Measurements from ENCODE around the gene GALNT1.

GALNT1 gene

DNA sequence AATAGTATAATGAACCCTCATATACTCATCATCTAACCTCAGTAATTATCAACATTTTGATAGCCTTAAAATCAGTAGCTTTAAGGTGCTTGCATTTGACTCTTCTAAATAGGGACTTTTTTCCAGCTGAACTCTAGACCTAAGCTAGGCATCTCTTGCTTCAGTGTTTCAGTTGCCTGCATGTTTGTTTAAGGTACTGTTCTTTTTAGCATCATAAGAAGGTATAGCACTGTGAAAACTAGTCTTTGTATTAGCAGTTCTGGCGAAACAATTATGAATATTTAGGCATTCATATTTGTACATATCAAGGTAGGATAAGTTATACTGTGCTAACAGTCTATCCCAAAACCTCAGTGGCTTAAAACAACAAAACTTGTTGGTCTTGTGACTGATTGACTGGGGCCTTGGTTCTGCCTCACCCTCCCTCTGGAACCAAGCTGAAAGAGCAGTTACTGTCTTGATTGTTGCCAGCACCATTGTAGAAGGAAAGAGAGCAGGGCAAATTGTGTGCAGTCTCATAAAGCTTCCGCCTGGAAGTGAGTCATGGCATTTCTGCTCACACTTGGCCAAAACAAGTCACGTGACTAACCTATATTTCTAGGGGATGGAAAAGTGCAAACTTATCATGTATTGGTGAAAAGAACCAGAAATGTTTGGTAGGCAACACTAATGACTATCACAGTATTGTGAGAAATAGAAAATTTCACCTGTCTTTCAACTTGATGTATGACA, 24.3 kb downstream of the GALNT1 start:
- TF ChIP-seq, protein P1, sequence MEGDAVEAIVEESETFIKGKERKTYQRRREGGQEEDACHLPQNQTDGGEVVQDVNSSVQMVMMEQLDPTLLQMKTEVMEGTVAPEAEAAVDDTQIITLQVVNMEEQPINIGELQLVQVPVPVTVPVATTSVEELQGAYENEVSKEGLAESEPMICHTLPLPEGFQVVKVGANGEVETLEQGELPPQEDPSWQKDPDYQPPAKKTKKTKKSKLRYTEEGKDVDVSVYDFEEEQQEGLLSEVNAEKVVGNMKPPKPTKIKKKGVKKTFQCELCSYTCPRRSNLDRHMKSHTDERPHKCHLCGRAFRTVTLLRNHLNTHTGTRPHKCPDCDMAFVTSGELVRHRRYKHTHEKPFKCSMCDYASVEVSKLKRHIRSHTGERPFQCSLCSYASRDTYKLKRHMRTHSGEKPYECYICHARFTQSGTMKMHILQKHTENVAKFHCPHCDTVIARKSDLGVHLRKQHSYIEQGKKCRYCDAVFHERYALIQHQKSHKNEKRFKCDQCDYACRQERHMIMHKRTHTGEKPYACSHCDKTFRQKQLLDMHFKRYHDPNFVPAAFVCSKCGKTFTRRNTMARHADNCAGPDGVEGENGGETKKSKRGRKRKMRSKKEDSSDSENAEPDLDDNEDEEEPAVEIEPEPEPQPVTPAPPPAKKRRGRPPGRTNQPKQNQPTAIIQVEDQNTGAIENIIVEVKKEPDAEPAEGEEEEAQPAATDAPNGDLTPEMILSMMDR (IDR thresholded peaks at IDR 0.05; ENCODE audit: low read length, missing control alignments): no peak
- no peak overlapping the region for H3K4me3 ChIP-seq (replicated peaks; ENCODE audit: low read depth, low read length)
- DNase-seq (ENCODE audit: low read depth): peak; percentile 60

DNA sequence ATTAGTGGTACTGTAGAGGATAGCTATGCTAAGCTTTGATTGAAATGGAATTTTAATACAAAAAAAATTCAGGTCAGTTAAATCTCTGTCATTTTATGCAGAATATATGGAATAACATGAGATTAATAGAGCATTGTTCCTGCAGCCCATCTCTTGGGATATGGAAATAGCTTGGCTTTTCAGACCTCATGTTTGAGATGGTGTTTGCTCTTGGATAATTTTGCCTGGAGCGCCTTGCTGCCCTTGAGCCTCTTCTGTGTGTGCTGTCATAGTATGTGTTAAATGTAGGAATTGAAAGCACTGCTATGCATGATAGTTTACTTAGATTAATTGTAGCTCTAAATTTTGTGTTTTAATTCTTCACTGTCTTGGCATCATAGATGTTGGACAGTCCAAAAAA, 27.7 kb downstream of the GALNT1 start:
- no peak for DNase-seq (ENCODE audit: low read depth)
- TF ChIP-seq, protein P1 (IDR thresholded peaks at IDR 0.05; ENCODE audit: low read length, missing control alignments): no peak
- H3K4me3 ChIP-seq (replicated peaks; ENCODE audit: low read depth, low read length): no peak overlapping the region

DNA sequence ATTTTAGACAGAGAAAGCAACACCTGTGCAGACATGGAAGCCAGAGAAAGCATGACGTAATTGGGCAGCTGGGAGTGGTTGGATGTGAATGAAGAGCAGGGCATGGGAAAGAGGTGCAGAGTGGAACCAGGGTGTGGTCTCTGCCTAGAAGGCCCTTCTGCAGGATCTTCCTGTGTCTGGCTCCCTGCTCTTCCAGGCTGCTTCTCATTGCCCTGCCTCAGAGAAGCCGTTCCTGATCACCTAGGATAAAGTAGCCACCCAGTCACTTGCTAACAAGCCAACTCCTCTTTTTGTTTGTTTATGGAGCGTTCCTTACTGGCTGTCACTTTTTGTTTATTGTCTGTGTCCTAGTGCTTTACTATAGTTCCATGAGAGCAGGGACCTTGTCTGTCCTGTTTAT, 28.5 kb downstream of the GALNT1 start:
- H3K4me3 ChIP-seq (replicated peaks; ENCODE audit: low read depth, low read length): no peak overlapping the region
- TF ChIP-seq, protein P1 (IDR thresholded peaks at IDR 0.05; ENCODE audit: low read length, missing control alignments): no peak
- no peak for DNase-seq (ENCODE audit: low read depth)

DNA sequence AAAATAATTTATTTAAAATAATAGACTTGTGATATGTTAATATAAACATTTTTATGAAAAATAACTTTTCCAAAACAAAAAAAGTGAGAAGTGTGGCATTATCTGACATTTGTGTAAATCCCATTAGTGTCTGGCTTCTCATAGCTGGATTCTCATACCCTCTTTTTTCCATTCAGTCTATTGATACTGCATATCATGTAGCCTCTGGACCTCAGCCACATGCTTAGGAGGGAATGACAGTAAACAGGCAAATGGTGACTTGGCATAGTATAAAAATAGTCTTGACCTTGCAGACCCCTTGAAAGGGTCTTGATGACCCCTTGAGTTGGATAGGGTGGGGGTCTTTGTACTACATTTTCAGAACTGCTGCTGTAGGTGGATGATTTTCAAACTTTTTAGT, 29.2 kb downstream of the GALNT1 start:
- DNase-seq (ENCODE audit: low read depth): no peak
- no peak overlapping the region for H3K4me3 ChIP-seq (replicated peaks; ENCODE audit: low read depth, low read length)
- TF ChIP-seq, protein P1 (IDR thresholded peaks at IDR 0.05; ENCODE audit: low read length, missing control alignments): no peak

DNA sequence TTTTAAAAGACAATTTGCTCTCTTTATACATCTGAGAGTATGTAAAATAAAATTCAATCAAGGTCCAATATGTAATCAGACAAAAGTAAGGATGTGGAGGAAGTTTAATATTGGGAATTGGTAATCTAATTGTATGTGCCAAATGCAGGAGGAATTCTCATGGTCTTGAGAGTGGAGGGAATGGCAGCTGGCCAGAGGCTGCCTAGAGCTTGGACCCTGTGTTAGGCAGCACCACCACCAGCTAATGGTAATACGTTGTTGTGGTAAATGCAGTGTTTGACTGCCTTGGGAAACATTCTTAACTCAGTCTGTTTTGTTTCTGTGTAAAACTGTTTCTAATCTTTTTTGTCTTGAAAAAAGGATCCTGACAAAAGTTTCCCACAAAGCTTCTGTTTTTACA, 30.0 kb downstream of the GALNT1 start:
- DNase-seq (ENCODE audit: low read depth): no peak
- TF ChIP-seq, protein P1 (IDR thresholded peaks at IDR 0.05; ENCODE audit: low read length, missing control alignments): no peak
- H3K4me3 ChIP-seq (replicated peaks; ENCODE audit: low read depth, low read length): no peak overlapping the region

DNA sequence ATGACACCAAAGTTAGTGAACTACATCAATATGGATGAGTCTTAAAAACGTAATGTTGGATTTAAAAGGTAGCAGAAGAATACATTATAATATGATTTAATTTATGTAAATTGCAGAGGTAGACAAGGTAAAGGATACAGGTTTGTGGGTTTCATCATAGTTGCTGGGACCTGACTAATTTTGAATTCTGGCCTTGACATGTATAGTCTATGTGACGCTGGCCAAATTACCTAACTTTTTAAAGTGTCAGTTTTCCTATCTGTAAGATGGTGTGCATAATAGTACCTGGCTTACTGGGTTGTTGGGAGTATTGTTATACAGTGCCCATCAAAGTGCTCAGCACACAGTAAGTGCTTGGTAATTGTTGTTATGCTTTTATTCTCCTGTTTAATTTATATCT, 34.5 kb downstream of the GALNT1 start:
- TF ChIP-seq, protein P1 (IDR thresholded peaks at IDR 0.05; ENCODE audit: low read length, missing control alignments): no peak
- H3K4me3 ChIP-seq (replicated peaks; ENCODE audit: low read depth, low read length): no peak overlapping the region

More for the DNA sequence above, 34.5 kb downstream of the GALNT1 start:
- DNase-seq (ENCODE audit: low read depth): no peak
